NT2/D1 (cell line): ENCODE measurements around the gene B4GALNT2.

Source experiments
- YY1 ChIP-seq: IDR thresholded peaks from 2 replicates; pipeline ENCODE4 v1.6.1; 2011; ENCODE audit not compliant: insufficient read length, insufficient read depth
- ZNF274 ChIP-seq: IDR thresholded peaks from 2 replicates; pipeline ENCODE4 v1.6.1; 2011; ENCODE audit warnings: mild to moderate bottlenecking, low read depth, low read length

GRCh38 chr17:49216953-49217650, 84.5 kb downstream of the B4GALNT2 start:
- no peak for TF ChIP-seq YY1
- TF ChIP-seq ZNF274, result no peak
